COLO668 (cell line): ENCODE measurements around the gene EPHX1.
"Not testable (repeated sequence)": the region's sequence is repeated elsewhere in the genome, so short reads cannot be mapped to it uniquely, and the experiment has no call there.

Source experiments
- DNase-seq: peaks from one replicate; lab custom pipeline; 2025; ENCODE audit not compliant: unreplicated experiment; lab: John Stamatoyannopoulos, UW

Gene EPHX1

GRCh38 chr1:225815526-225816178 is 5.7 kb downstream of the EPHX1 start:
- DNase-seq, result no peak

- DNase-seq, result no peak
These were observed 7.0 kb downstream of the EPHX1 start for GRCh38 chr1:225816643-225817538.

GRCh38 chr1:225817611-225818061 is 7.7 kb downstream of the EPHX1 start:
- peak; percentile 43 for DNase-seq

- no peak for DNase-seq
These were observed 8.3 kb downstream of the EPHX1 start for GRCh38 chr1:225818229-225818628.

- DNase-seq, result no peak
These were observed 9.6 kb downstream of the EPHX1 start for GRCh38 chr1:225819346-225820192.

GRCh38 chr1:225820522-225821120 is 10.7 kb downstream of the EPHX1 start:
- no peak for DNase-seq

GRCh38 chr1:225822655-225823403 is 12.9 kb downstream of the EPHX1 start:
- DNase-seq, result no peak

GRCh38 chr1:225823811-225824261 is 13.9 kb downstream of the EPHX1 start:
- no peak for DNase-seq

GRCh38 chr1:225824533-225824941 is 14.6 kb downstream of the EPHX1 start:
- DNase-seq, result peak; percentile 76

GRCh38 chr1:225825078-225825477 is 15.2 kb downstream of the EPHX1 start:
- DNase-seq, result peak; percentile 84

- DNase-seq, result peak; percentile 78
These were observed 15.7 kb downstream of the EPHX1 start for GRCh38 chr1:225825607-225826007.

GRCh38 chr1:225827076-225827475 is 17.2 kb downstream of the EPHX1 start:
- DNase-seq, result no peak

- DNase-seq, result no peak
These were observed 18.9 kb downstream of the EPHX1 start for GRCh38 chr1:225828706-225829345.

GRCh38 chr1:225830841-225831240 is 20.9 kb downstream of the EPHX1 start:
- no peak for DNase-seq

GRCh38 chr1:225834417-225835329 is 24.7 kb downstream of the EPHX1 start:
- DNase-seq, result no peak

- no peak for DNase-seq
These were observed 25.9 kb downstream of the EPHX1 start for GRCh38 chr1:225835856-225836255.

GRCh38 chr1:225836296-225836695 is 26.4 kb downstream of the EPHX1 start:
- DNase-seq, result not testable (repeated sequence)

GRCh38 chr1:225838793-225839192 is 28.9 kb downstream of the EPHX1 start:
- no peak for DNase-seq

- no peak for DNase-seq
These were observed 30.3 kb downstream of the EPHX1 start for GRCh38 chr1:225840223-225840610.
